Stomach (tissue), 4 donors: ENCODE measurements around the gene GPR135.

Experiments used
- EP300 ChIP-seq: sonication (generic); formaldehyde crosslinking; IDR thresholded peaks from one replicate; pipeline ENCODE4 v1.6.1; 2017; ENCODE audit warnings: antibody characterized with exemption
- POLR2A ChIP-seq, 4 donors: fragments of 450-650 bp; IDR thresholded peaks; one replicate each; pipeline ENCODE4 v1.6.1; 2016; ENCODE audit warnings: antibody characterized with exemption in 4 of 4, control low read depth in 2 of 4, mild to moderate bottlenecking in 1 of 4, moderate library complexity in 1 of 4
- POLR2AphosphoS5 ChIP-seq, 3 donors: sonication (generic); formaldehyde crosslinking; IDR thresholded peaks; one replicate each; pipeline ENCODE4 v1.6.1; 2016; ENCODE audit warnings: antibody characterized with exemption in 3 of 3
- TF ChIP-seq, protein P1 (sequence below), 7 experiments: fragments of 450-650 bp in 4 of 7; fragments of 200-600 bp in 3 of 7; sonication (generic) in 3 of 7; IDR thresholded peaks; one replicate each; pipeline ENCODE4 v1.5.1; 2016 to 2019; ENCODE audit warnings: antibody characterized with exemption in 7 of 7, control low read depth in 2 of 7, mild to moderate bottlenecking in 1 of 7

DNA sequence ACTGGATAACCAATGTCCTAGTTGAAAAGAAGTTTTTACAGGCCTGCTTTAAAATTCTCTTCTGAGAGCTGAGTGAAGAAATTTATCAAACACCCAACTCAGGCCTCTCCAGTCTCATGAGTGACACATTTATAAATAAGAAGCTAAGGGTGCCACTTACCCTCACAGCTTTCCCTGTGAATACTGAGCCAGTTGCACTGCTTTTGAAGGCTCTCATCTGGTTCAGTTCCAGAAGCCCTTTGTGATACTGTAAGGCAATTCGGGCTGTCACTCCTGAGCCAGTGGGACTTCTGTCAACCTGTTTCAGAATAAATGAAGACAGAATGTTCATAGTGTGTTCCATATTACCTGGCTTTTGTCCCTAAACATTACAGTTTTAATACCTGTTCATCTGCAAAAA is 10.5 kb upstream of the GPR135 start:
- TF ChIP-seq, protein P1, sequence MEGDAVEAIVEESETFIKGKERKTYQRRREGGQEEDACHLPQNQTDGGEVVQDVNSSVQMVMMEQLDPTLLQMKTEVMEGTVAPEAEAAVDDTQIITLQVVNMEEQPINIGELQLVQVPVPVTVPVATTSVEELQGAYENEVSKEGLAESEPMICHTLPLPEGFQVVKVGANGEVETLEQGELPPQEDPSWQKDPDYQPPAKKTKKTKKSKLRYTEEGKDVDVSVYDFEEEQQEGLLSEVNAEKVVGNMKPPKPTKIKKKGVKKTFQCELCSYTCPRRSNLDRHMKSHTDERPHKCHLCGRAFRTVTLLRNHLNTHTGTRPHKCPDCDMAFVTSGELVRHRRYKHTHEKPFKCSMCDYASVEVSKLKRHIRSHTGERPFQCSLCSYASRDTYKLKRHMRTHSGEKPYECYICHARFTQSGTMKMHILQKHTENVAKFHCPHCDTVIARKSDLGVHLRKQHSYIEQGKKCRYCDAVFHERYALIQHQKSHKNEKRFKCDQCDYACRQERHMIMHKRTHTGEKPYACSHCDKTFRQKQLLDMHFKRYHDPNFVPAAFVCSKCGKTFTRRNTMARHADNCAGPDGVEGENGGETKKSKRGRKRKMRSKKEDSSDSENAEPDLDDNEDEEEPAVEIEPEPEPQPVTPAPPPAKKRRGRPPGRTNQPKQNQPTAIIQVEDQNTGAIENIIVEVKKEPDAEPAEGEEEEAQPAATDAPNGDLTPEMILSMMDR (IDR thresholded peaks at IDR 0.05) = no peak
- TF ChIP-seq POLR2A (IDR thresholded peaks at IDR 0.05) (no peak), EP300 (no peak), POLR2AphosphoS5 (IDR thresholded peaks at IDR 0.05) (no peak)
